IPS DF 19.7 (cell line): ENCODE data around the gene TMEM132C.

Source experiments
- DNase-seq: peaks from one replicate; pipeline ENCODE4 v3.0.0-alpha.2; 2013; ENCODE audit warnings: low read depth, low spot score

Gene TMEM132C

GRCh38 chr12:128338386-128339125 lies 71.6 kb downstream of the TMEM132C start:
- DNase-seq: no peak

DNA sequence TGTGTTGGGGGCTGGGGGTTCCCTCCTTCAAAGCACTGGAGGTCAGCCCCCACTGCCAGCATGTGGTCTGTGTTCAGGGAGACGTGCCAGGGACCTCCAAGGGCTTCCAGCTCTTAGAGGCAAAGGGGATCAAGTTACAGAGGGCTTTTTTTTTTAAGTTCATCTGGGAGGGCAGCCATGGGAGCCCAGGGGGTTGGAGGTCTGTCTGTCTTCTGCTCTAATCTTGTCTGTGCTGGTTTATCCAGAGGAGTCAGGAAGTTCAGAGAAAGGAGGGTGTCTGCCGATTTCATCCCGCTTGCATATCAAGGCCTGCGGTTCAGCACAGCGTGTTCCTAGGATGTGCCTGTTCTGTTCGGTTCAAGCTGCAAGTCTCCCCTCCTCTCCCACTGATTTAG lies 72.2 kb downstream of the TMEM132C start:
- DNase-seq: no peak

- no peak for DNase-seq
These were observed 72.7 kb downstream of the TMEM132C start for GRCh38 chr12:128339631-128340030.

DNA sequence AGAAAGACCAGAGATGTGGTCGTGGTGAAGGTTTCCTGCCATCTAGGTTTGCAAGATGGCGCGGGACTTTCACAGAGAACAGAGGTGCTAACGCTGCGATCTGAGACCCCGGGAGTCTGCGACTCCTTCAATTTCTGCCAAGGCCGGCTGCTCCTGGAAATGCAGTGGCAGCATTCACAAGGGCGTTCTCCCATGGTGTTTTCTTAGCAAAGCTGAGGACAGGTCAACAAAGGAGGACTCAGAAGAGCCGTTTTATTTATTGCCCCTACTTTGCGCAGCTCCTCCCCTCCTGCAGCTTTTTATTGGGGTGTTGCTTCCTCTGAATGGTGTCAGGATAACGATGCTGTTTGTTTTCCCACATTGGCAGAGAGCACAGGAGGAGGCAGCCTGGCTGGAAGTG lies 86.3 kb downstream of the TMEM132C start:
- DNase-seq: no peak

DNA sequence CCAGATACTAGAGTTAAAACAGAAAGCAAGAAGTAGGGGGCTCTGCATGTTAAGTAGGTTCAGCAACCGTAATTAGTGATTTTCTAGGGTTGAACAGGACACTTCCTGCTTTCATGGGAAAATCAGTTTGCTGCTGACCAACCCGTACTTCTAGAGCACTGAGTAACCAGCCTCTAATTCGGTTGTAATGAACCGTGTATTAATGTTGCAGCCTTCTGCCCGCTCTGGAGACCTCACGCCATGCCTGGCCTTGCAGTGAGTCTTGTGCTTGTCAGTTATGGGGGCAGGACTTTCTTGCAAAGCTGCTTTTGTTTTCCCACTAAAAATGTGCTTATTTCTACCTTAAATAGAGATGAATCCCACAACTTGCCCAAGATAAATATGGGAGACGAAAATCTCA lies 89.6 kb downstream of the TMEM132C start:
- DNase-seq: no peak

DNA sequence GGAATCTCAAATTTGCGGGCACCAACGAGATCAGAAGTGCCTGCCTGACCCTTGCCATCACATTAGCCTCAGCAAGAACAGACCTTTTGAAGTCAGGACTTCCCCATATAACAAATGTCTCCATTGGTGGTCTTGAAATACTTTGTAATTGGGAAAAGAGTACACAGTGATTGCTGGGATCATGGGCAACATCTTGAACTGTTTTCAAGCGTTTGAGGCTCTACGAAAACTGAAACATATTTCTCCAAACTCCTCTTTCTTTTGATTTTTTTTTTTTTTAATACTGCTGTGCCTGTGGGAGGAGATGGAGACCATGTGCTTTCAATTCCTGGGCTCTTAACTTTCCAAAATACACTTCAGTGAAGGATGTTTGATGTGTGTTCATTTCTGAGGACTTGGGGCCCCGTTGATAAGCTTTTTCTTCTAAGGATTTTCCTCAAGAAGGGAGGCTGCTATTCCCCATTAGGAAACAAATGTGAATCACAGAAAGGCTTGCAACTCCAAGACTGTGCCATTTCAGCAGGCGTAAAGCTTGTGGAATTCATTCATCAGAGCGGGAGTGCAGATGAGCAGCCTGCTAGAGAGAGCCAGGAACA lies 94.5 kb downstream of the TMEM132C start:
- no peak for DNase-seq

DNA sequence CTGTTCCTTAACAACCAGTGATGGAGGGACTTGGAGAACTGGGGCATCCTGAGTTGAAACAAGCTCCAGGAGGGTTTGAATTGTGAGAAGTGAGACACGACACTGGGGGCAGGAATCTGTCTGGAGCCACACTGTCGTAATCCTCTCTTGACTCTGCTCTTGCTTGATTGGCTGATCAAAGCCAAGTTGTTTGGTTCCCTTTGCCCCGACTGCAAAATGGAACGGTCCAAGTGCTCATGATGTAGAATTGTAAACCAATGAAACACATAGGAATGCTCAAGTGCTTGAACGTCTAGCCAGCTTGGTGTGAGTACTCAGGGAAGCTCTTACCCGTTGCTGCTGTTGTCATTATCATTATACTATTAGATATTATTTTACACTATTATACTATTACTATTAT lies 98.1 kb downstream of the TMEM132C start:
- DNase-seq: no peak

DNA sequence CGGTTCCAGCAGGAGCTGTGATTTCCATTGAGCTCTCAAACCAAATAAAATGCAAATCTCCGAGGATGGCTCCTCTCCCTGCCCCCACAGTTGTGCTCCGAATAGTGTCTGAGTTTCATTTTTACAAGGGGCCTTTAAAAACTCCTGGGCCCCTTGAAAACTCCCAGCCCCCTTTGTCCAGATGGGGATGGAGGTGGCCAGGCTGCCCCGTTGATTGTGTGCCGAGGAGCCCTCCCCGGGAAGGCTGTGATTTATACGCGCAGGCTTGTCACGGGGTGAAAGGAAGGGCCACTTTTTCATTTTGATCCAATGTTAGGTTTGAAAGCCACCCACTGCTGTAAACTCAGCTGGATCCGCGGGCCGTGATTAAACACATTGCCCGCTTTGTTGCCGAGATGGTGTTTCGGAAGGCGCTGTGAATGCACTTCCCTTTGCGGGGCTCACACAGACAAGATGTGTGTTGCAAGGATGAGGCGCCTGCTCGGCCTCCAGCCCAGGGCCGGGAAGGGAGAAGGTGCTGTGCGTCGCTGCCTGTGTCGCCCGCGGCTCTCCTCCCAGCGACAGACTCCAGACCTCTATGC lies 98.8 kb downstream of the TMEM132C start:
- DNase-seq: no peak

GRCh38 chr12:128367961-128368360 lies 101.0 kb downstream of the TMEM132C start:
- DNase-seq: no peak

DNA sequence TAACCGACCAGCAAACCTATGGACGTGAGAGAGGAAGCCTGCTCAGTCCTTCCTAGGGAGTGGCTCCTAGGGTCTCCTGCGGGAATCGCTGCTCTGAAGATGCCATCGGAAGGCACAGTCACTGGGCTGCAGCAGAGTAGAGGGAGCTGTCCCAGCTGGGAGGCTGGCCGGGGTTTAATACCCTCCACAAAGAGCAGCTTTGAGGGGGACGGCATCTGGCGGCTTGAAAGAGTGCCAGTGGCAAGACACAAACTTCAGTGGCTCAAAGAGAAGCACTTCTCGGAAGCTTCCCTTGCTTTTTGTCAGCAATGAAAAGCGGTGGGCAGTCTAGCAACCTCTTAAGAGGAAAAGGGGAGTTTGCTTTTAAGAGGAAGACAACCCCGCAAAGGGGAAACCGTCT lies 114.6 kb downstream of the TMEM132C start:
- no peak for DNase-seq

GRCh38 chr12:128381946-128382345 lies 115.0 kb downstream of the TMEM132C start:
- no peak for DNase-seq

GRCh38 chr12:128382946-128383345 lies 116.0 kb downstream of the TMEM132C start:
- DNase-seq: no peak

GRCh38 chr12:128383357-128383937 lies 116.5 kb downstream of the TMEM132C start:
- DNase-seq: no peak

DNA sequence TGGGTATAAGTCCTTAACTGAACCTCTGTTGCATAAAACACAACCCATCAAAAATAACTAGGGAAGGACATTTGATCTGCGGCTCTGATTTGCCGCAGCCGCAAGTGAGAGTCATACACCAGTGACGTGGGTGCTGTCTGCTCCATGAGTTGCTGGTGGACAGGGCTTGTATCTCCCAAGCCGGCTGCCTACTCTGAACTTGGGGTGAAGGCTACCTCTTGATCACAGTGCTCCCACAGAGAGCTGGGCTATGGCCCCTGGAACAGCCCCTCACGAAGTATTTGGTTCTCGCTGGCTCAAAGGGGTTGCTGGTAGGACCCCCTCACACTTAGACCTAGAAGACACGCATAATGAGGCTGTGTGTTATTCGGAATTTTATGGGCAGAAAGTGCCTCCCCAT lies 118.8 kb downstream of the TMEM132C start:
- no peak for DNase-seq

- DNase-seq: no peak
These were observed 120.9 kb downstream of the TMEM132C start for GRCh38 chr12:128387811-128388422.

GRCh38 chr12:128388461-128389000 lies 121.6 kb downstream of the TMEM132C start:
- DNase-seq: no peak

- DNase-seq: no peak
These were observed 126.4 kb downstream of the TMEM132C start for GRCh38 chr12:128393346-128393745.

DNA sequence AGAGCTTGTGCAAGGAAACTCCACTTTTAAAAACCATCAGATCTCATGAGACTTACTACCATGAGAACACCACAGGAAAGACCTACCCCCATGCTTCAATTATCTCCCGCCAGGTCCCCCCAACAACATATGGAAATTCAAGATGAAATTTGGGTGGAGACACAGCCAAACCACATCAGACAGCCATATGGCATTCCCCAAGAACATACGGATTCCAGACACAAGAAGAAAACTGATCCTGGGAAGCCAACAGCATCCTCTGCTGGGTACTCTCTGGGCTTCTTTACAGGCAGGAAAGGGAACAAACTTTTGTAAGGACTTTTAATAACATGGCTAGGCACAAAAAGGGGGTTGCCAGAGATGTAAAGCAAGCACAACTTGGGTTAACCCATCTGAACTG lies 127.2 kb downstream of the TMEM132C start:
- DNase-seq: no peak

DNA sequence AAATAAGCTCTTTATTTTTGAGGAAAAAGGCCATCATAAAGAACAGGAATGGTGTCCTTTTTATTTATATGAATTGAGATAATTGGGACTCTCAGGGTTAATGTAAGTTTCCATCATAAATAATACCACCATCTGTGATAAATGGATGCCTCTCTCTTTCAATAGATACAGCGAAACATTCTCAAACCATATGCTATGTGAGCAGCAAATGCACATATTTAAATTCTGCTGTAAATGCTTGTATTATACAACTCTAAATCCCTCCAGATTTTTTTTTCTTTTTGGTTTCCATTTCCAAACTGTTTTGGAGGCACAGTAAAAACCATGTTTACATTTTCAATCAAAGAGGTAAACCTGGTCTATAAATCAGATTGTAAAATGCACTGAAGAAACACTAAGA lies 132.3 kb downstream of the TMEM132C start:
- no peak for DNase-seq

GRCh38 chr12:128402486-128403243 lies 135.7 kb downstream of the TMEM132C start:
- peak; percentile 42 for DNase-seq

DNA sequence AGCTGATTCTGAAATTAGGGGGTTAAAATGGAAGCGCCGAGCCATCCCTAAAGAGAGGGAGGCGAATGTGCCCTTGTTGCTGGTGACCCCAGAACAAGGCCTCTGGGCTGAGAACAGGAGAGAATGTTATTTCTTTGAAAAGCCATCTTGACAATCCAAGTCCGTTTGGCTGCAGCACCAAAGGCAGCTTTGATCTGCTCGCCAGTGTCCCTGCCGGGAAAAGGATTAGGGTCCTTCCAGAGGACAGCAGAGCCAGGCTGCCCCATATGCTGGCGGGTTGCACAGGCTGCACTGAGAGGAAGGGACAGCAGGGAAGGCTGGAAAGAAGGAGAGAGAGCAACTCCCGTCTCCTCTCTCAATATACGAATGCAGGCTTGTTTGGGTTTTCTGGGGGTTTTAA lies 141.7 kb downstream of the TMEM132C start:
- no peak for DNase-seq
